ENCODE measurements around the gene PPFIA2.

Gene PPFIA2

DNA sequence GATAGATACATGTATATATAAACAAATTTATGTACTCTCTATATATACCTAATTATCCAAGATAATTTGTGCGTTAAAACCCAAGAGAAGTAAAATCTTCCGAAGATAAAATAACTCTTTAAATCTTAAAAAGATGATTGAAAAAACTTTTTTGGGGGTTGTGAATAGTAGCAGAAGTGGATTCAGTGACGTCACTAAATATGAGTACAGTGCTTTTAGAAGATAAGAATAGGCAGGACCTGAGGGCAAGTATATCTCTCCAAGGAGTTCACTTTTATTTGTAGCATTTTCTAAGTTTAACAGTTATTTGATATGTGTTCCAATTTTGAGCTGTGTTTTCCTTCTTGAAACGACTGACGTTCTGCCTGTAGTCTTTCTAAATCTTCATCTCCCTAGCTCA lies 319.8 kb downstream of the PPFIA2 start:
- Histone ChIP-seq H3K36me3 (no peaks in the 10 kb centered on the region), H3K4me1 (ENCODE audit: control insufficient read depth in 1 of 2, insufficient read depth in 1 of 2, low read depth in 1 of 2, low read length in 1 of 2) (no peaks in the 10 kb centered on the region), H3K4me3 (ENCODE audit: low read depth in 1 of 2, low read length in 1 of 2) (no peak overlapping the region), H3K27ac (no peak overlapping the region), H3K27me3 (no peaks in the 10 kb centered on the region), H3K9me3 (no peaks in the 10 kb centered on the region)
- TF ChIP-seq, protein P1, sequence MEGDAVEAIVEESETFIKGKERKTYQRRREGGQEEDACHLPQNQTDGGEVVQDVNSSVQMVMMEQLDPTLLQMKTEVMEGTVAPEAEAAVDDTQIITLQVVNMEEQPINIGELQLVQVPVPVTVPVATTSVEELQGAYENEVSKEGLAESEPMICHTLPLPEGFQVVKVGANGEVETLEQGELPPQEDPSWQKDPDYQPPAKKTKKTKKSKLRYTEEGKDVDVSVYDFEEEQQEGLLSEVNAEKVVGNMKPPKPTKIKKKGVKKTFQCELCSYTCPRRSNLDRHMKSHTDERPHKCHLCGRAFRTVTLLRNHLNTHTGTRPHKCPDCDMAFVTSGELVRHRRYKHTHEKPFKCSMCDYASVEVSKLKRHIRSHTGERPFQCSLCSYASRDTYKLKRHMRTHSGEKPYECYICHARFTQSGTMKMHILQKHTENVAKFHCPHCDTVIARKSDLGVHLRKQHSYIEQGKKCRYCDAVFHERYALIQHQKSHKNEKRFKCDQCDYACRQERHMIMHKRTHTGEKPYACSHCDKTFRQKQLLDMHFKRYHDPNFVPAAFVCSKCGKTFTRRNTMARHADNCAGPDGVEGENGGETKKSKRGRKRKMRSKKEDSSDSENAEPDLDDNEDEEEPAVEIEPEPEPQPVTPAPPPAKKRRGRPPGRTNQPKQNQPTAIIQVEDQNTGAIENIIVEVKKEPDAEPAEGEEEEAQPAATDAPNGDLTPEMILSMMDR (IDR thresholded peaks at IDR 0.05) = no peak

DNA sequence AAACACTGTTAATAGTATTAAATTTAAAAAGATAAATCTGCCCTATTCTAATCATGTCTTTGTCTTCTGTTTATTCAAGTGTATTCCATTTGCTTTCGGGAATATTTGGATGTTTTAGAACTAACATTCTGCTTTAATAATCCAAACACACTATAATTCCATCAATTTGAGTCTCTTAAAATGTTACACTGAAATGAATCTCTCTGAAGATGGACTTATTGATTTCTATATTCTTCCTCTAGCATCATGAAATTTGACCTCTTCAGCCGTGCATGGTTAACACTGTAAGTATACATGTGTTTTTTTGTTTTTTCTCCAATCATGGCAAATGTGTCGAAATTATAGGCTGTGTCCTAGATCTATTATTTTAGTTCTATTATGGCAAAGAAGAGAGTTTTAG lies 342.1 kb downstream of the PPFIA2 start:
- TF ChIP-seq, protein P1 (IDR thresholded peaks at IDR 0.05) = no peak
- no peaks in the 10 kb centered on the region for H3K9me3 ChIP-seq
- no peaks in the 10 kb centered on the region for H3K36me3 ChIP-seq

DNA sequence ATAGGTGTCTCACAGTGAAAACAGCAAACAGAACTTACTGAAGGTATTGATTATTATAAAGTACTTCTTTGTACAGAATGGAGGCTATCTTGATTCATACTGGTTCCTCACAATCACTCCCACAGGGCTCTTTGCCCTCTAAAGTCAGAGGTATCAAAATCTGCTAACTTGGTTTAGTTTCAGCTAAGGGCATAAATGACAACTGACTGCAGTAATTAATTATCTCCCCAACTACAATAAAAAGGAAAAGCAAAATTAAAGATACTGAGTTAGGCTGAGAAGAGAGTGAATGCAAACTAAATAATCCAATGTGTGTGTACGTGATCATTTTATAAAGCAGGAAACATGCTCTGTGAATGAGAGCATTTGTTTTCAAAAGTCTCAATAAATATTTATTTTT lies 342.6 kb downstream of the PPFIA2 start:
- Histone ChIP-seq H3K4me3 (ENCODE audit: low read depth in 1 of 2, low read length in 1 of 2) (no peak overlapping the region), H3K36me3 (no peaks in the 10 kb centered on the region), H3K27ac (no peak overlapping the region), H3K9me3 (no peaks in the 10 kb centered on the region), H3K4me1 (ENCODE audit: control insufficient read depth in 1 of 2, insufficient read depth in 1 of 2, low read depth in 1 of 2, low read length in 1 of 2) (no peaks in the 10 kb centered on the region), H3K27me3 (no peaks in the 10 kb centered on the region)
- TF ChIP-seq, protein P1 (IDR thresholded peaks at IDR 0.05) = no peak

More for the DNA sequence above, 342.1 kb downstream of the PPFIA2 start:
- Histone ChIP-seq H3K4me3 (ENCODE audit: low read depth in 1 of 2, low read length in 1 of 2) (no peak overlapping the region), H3K27me3 (no peaks in the 10 kb centered on the region), H3K4me1 (ENCODE audit: control insufficient read depth in 1 of 2, insufficient read depth in 1 of 2, low read depth in 1 of 2, low read length in 1 of 2) (no peaks in the 10 kb centered on the region), H3K27ac (no peak overlapping the region)

DNA sequence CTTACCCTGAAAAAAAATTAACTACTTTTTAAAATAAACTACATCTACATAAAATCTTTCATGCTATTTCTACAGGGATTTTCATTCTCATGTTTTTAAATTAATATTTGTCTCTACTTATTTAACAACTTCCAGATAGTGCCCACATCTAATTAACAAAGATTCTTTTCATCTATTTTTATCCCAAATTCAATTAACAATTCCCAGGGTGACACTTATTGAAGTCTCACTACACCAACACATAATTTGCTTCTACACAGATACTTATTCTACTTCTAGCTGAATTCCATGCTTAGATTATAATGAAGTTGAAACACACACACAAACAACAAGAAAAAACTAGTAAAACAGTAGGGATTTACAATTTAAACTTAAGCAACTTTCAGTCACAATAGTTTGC lies 344.7 kb downstream of the PPFIA2 start:
- Histone ChIP-seq H3K27ac (no peak overlapping the region), H3K4me1 (ENCODE audit: control insufficient read depth in 1 of 2, insufficient read depth in 1 of 2, low read depth in 1 of 2, low read length in 1 of 2) (no peaks in the 10 kb centered on the region), H3K4me3 (ENCODE audit: low read depth in 1 of 2, low read length in 1 of 2) (no peak overlapping the region), H3K27me3 (no peaks in the 10 kb centered on the region), H3K9me3 (no peaks in the 10 kb centered on the region), H3K36me3 (no peaks in the 10 kb centered on the region)
- TF ChIP-seq, protein P1 (IDR thresholded peaks at IDR 0.05) = no peak

DNA sequence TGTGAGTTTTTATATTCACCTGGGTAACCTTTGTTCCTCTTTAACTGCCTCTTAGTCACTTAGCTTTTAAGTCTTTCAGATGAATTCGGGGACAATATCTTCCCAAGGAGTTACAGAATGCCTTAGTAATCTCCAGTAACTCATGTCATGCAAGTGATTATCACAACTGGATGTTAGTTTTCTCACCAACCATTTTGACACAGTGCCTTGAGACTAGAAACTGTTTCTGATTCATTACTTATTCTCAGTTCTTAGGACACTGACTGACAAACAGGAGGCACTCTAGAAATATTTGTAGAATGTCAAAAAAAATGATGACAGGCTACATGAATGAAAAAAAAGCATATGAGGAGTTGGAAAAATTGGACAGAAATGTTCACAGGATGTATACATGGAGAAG lies 346.2 kb downstream of the PPFIA2 start:
- Histone ChIP-seq H3K27me3 (no peaks in the 10 kb centered on the region), H3K27ac (no peak overlapping the region), H3K9me3 (no peaks in the 10 kb centered on the region), H3K4me1 (ENCODE audit: control insufficient read depth in 1 of 2, insufficient read depth in 1 of 2, low read depth in 1 of 2, low read length in 1 of 2) (no peaks in the 10 kb centered on the region), H3K36me3 (no peaks in the 10 kb centered on the region), H3K4me3 (ENCODE audit: low read depth in 1 of 2, low read length in 1 of 2) (no peak overlapping the region)
- TF ChIP-seq, protein P1 (IDR thresholded peaks at IDR 0.05) = no peak

DNA sequence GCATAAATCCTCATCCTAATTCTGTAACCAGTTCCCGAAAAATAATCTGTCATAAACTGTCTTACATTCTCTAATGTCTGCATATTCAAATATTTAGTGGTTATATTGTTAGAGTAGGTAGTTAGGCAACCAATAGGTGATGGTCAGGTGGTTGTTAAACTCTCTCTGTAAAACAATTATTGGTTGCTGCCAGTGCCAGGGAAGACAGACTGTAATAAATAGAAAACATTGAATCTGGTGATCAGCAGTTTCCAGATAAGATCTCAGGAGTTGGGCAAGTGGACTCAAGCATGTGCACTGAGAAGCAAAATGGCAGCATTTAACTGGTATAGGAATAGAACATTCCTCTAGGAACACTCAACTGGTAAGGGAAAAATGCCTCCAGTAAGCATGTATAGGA lies 355.8 kb downstream of the PPFIA2 start:
- no peaks in the 10 kb centered on the region for H3K27me3 ChIP-seq
- no peaks in the 10 kb centered on the region for H3K36me3 ChIP-seq
- no peaks in the 10 kb centered on the region for H3K9me3 ChIP-seq
- H3K4me1 ChIP-seq (ENCODE audit: control insufficient read depth in 1 of 2, insufficient read depth in 1 of 2, low read depth in 1 of 2, low read length in 1 of 2) = no peaks in the 10 kb centered on the region
- H3K27ac ChIP-seq = no peak overlapping the region
- TF ChIP-seq, protein P1 (IDR thresholded peaks at IDR 0.05) = no peak
- no peak overlapping the region for H3K4me3 ChIP-seq (ENCODE audit: low read depth in 1 of 2, low read length in 1 of 2)
